Muscle of arm (tissue), 12 donors: Measurements from ENCODE around the gene PPP1R15B. TPM values are rescaled to one million over a fixed set of nuclear protein-coding genes. Genes with fewer than 3 reads are reported as not detected.
A peak's percentile ranks its signal among the peaks of the same experiment; 100 is the strongest.

Source experiments
- DNase-seq: peaks from one replicate; pipeline ENCODE4 v3.0.0-alpha.2; 2013
- polyA plus RNA-seq, 12 donors: library from polyadenylated mRNA; unstranded; fragments of 120-200 nt; gene quantifications; one replicate each; pipeline ENCODE4 v1.2.1, GENCODE V29; 2013; ENCODE audit not compliant: insufficient read length in 12 of 12

Gene PPP1R15B
- polyA plus RNA-seq, 12 donors: 25.8 to 79.9 (median 29.4) TPM

DNA sequence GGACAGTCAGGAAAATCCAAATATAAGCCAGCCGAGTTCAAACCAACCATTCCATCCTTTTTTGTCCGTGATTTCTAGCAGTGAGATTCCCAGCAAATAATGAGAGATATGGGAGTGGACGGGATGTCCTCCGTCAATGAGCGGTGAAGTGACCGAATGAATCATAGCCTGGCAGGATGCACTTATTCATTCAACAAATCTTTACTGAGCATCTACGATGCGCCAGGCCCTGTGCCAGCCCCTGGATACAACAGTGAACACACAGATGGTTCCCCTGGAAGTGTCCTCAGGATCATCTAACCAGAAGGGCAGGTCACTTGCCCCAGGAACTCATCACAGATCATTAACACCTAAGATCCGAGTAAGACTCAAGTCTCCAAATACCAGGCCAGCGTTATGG, 43.7 kb downstream of the PPP1R15B start:
- no peak for DNase-seq

DNA sequence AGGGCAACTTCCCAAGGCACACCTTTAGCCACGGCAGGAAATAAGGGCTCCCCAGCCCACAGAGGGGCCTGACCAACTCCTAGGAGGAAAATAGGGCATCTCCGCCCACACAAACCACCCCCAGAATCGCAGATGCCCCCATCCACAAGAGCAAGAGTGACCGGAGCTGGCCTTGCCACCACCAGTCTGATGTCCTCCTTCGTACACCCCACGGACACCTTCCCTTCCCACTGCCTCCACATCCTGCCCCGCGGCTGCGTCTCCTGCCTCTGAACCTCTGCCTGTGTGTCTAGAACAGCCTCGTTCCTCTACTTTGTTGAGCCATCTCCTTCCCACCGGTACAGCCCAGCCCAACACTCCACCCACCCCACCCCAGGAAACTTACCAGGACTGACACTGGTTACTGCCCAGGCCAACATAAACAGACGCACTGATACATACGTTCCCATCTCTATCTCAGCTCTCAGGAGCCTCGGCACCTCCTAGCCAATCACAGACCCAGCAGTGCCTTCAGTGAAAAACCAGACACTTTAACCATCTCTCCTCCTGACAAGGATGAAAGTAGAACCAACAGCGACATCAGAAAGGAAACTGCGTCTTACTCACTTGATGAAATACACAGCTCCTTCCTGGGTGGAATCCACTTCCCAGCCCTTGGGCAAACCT, 44.3 kb downstream of the PPP1R15B start:
- no peak for DNase-seq

DNA sequence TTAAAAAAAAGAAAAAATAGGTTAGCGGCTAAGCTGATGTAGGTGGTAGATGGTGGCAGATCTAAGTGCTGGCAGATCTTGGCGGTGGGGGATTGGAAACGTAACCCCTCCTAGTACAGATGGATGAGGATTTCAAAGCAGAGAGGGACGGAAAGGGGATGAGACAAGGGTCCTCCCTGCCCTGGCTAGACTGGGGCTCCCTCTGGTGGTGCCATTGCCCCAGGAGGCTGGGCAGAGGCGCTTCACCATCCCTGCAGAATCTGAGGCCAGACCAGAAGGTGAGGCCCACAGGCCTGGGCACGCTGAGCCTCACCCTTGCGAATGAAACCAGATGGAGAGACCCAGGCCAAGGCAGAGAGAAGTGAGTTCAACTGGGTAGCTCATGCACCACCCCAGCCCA, 44.9 kb downstream of the PPP1R15B start:
- no peak for DNase-seq

DNA sequence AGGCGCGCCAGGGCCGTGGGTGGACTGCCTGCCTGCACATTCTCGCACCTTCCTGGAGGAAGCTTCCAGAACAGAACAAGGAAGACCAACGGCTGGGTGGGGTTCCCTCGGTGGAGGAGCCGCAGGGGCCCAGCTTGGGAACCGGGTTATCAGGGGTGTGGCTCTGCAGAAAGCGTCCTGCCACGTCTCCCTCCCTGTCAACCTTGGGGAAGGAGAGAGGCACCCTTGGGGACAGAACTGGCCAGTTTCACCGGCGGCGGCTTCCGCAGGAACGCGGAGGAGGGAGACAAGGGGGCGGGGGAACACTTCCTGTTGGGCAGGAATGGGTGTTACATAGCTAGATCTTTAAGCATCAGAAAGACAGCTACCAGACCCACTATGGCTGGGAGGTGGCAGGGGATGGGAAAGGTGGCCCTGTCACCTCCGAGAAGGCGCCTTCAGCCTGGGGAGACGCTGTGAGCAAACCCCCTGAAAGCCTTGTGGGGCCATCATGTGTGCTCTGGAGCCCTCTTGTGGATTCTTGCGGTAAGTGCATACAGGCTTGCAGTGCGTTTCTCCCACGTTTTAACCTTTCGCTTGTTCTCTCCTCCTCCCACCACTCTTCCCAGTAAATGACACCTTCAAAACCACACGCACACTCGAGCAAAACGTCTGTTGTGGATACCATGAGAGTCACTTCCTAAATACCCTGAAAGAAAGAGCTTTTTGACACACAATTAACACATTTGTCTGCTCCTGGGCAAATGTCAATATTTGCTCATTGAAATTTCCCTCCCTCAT, 48.1 kb downstream of the PPP1R15B start:
- peak; percentile 84 for DNase-seq

DNA sequence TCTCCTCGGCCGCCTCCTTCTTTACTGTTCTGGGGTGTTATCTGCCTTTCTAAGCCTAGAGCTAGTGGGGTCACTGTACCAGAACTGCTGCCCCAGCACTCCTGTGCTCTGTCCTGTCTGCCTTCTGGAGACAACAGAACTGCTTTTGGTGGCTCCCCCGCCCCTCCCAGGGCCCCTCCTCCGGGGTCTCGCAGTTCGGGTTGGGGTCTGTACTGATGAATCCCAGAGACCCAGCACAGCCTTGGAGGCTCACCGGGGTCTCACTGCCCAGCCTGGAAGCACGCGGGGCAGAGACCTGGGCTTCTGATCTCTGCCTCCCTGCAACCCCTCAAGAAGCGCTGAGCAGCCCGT, 48.7 kb downstream of the PPP1R15B start:
- DNase-seq: no peak

DNA sequence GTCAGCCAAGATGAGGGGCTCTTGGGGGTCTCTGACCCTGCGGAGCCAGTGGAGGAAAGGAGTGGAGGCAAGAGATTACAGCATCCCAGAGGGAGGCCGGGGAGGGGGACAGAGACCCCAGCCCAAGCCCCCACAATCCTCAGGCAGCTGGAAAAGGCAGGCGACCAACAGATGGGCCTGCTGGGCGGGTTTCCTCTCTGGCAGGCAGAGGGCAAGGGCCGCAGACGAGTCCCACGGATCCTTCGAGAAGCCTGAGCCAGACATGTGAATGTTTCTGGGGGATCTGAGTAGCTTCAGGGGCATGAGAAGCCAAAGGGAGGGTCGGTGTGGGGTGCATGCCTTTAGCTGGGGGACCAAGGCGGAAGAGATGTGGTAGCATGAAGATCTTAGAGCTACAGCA, 49.8 kb downstream of the PPP1R15B start:
- DNase-seq: no peak

DNA sequence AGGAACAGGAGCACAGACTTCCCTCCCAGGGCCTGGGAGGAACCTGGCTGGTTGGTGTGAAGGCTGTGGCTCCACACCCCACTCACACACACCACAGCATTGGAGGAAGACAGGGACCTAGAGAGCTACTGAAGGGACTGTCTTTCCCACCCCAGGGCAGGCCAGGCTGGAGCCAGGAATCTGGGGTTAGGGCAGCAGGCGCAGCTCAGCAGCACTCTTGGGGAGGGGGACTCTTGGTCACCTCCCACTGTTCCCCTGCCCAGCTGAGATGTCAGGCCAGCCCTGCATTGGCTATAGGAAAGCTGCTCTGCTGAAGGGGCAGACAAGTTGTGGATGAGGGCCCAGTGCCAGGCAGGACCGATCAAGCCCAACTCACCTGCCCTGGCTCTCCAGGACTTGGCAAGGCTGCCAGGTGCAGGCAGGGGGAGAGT, 50.3 kb downstream of the PPP1R15B start:
- no peak for DNase-seq

DNA sequence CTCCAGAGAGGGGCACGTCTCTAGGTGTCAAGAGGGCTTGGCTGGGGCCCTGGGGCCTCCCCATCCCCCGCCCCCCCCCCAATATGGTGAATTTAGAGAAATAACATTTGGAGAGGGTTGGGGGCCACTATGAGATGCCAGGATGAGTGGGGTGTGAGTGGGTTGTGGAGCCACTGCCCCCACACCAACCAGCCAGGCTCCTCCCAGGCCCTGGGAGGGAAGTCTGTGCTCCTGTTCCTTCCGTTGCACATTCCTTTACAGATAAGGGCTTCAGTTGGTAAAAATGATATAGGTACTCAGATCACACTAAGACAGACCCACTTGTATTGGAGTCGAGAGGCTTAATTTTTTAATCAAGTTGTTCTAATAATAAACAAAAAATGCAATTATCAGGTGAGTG, 51.3 kb downstream of the PPP1R15B start:
- DNase-seq: no peak

DNA sequence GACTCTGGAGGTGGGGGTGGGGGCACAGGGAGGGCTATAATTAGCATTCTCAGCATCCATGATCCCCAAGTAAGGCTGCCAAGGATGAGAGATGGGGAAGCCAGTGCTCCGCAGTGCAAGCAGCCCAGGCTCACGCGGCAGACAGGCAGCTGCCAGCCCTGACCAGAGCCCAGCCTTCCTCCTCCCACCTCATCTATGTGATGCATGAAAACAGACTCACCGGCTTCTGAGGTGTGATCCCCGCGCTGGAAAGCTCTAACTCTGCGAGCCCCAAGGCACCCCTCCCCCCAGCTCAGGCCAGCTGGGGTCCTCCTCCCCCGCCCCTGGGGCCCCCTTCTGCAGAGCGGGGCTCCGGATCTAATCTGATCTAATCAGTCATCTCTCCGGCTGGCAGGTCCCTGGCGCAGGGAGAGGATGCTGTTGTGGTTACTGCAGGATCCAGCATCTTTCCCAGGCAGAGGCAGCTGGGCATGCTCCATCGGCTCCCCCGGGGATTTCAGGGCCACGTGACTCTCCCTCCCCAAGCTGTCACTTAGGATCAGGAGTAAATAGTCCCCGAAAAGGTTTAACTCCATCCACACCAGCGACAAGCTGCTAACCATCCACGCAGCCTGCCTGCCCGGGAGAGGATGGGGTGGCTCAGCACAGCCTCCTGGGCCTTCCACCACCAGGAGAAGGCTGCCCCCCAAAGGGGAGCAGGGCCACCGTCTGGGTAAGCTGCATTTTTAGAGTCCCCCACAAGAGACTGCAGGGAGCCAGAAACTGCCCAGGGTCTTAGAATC, 52.0 kb downstream of the PPP1R15B start, which contains the start of gene PLEKHA6:
TSS of gene PLEKHA6 (minus strand) at position 456 of the 782 bp plus-strand sequence. CDS start 86,202 bp downstream, outside the sequence.
- no peak for DNase-seq

DNA sequence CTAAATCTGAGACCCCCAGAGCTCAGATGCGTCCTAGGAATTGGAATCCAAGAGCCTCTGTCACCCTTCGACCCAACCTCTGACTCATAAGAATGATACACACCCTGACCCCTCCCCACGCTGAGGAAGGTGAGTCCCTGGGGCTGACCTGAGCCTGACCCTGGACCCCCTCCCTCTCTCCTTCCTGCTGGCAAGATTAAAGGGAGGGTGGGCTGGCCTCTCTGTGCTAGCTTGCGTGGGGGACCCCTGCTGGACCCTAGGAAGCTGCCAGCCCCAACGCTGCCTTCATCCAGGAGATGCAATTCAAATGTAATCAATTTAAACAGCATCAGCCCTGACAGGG, 52.5 kb downstream of the PPP1R15B start:
- DNase-seq: no peak

DNA sequence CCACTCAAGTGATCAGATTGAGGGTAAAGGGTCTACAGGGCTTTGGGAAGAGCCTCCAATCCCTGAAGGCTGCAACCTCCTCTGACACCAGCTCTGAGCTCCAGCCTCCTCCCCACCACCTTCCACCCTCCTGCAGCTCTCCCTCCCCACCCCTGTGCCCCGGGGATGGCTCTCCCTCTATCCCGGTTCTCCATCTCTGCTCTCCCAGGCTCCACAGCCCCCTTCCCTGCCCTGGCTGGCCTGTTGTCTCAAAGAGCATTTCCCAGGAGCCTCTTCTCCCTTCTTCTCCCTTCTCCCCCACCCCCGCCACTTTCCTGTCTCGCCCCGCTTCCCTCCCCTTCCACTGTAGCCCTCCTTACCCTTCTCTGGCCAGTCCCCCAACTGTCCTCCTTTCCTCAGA, 53.0 kb downstream of the PPP1R15B start:
- no peak for DNase-seq

DNA sequence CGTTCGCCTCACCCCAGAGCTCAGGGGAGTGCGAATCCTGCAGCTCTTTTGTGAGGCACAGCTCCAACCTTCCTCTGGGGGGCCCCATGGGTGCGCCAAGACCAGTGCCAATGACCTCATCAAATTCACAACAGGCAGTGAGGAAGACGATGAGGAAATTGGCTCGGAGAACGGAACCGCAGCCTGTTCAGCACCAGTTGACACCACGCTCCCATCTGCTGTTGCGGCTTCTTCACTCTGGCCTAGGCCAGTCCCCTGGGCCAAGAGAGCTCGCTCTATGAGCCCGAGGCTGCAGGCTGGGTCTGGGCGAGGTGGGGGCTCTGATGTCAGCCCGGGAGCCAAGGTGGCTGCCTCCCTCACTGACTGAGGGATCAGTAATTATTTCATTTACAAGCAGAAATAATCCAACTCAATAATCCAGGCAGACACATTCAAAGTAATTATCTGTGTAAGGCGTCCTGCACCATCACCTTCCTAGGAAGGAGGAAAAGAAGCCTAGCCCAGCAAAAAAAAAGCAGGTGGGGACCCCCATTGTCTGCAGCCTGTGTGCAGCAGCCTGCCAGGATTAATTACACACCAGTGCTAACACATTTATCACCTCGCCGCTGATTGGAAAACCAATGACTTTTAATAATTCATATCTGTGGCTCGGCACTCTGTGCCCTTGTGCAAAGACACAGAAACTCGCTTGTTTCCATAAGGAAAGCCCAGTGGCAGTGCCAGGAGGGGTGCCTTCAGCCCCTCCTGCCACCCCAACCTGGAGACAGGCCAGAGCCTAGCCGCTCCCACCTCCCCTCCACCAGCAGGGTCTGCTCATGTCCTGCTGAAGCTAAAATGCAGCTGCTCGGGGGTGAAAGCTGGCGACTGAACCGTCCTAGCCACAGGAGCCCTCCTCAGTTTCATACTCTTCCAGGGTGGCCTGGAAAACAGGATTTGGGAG, 53.8 kb downstream of the PPP1R15B start:
- no peak for DNase-seq

DNA sequence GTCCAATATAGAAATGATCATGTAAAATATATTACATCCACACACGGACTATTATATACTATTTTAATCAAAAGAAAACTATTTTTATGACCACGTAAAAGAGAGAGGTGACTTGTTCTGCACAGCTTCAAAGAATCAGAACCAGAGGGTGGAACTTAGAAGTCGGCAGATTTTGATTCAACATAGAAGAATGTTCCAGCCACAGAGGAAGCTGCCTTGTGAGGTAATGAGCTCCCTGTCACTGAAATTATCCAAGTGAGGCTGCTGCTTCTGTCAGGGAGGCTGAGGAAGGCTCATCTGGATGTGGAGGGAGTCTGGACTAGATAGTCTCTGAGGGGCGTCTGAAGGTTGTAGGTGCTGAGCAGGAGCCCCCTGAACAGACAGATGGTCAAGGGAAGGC, 54.6 kb downstream of the PPP1R15B start:
- DNase-seq: no peak

DNA sequence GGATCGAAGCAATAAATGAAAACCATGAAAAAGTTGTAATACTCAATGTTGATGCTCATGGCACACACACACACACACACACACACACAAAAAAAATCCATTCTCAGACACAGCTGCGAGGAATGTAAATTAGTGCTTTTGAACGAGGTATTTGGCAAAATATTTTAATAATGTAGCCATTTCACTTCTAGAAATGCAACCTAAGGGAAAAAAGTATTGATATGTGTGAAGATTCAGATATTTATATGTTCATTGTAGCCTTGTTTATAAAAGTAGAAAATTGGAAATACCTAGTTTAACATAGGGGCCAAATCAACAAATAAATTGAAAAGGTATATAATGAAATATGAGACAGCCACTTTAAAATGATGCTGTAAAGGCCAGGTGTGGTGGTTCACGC, 55.7 kb downstream of the PPP1R15B start:
- DNase-seq: no peak

DNA sequence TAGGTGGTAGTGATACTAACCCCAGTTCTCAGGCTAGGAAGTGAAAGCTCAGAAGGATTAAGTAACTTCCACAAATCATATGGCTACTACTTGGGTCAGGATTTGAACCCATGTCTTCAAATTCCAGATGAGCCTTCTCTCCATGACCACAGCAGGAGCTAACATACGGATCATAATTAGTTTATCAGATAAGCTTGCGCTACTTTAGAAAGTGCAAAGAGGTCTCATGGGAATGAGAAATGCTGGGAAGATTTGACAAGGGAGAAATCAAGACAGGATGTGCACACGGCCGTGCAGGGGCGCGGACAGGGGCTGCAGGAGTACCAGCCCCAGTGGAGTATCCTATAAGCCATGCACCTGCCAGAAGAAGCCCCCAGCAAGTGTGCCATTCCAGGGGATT, 57.0 kb downstream of the PPP1R15B start:
- no peak for DNase-seq

Other genes starting within 250 kb of the PPP1R15B start
- under 1 TPM in 5 of 12 donors, not detected in 7; 0.11 to 0.32 (median 0.20) TPM for gene REN, start 245.5 kb downstream of the PPP1R15B start, polyA plus RNA-seq
- 1 to 10 TPM in 3 of 12 donors, under 1 TPM in 7, not detected in 2; 0.53 to 4.0 (median 0.83) TPM for gene KISS1, start 215.3 kb downstream of the PPP1R15B start, polyA plus RNA-seq
- 10 to 100 TPM in 1 of 12 donors, under 1 TPM in 3, not detected in 8; 0.36 to 14.0 (median 0.44) TPM for gene GOLT1A, start 197.8 kb downstream of the PPP1R15B start, polyA plus RNA-seq
- 10 to 100 TPM in 2 of 12 donors, 1 to 10 TPM in 9, not detected in 1; 2.2 to 18.5 (median 4.3) TPM for gene PLEKHA6, start 51.9 kb downstream of the PPP1R15B start, polyA plus RNA-seq
- gene PIK3C2B, start 83.0 kb upstream of the PPP1R15B start, polyA plus RNA-seq: 10 to 100 TPM in 11 of 12 donors, not detected in 1; 20.5 to 41.1 (median 28.5) TPM
- gene MDM4, start 104.6 kb upstream of the PPP1R15B start, polyA plus RNA-seq: 100 to 1,000 TPM in 1 of 12 donors, 10 to 100 TPM in 11; 15.5 to 296 (median 39.9) TPM